ENCODE results near the gene ZNF396. TPM values are rescaled to one million over a fixed set of nuclear protein-coding genes. Genes with fewer than 3 reads are reported as not detected.

ZNF396 gene
- polyA plus RNA-seq, 4 donors, result 1.1 to 2.8 (median 2.3) TPM

DNA sequence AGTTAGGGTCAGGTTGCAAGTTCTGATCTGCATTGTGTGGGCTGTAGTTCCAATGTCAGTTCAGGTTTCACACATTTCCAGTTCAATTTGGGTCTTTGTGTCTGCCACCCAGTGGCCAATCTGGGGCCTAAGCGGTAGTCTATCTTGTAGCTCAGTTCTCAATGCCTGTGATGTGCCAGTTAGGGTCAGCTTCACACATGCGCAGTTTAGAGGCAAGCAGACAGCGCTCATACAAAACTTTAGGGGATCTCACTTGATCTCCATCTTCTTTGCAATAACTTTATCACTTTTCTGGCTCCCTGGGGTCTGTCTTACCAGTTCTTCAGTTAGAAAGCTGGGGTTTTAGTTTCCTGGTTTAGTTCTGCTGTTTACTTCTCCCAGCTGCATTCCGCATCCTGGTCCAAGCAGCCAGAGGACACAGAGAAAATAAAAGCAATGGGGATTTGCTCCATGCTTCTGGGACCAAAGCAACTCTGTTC lies 22.0 kb downstream of the ZNF396 start:
- Histone ChIP-seq H3K4me3 (ENCODE audit: low read depth in 1 of 3, low read length in 3 of 3) (no peak overlapping the region), H3K27ac (ENCODE audit: low read depth in 1 of 3, low read length in 2 of 3) (no peak overlapping the region), H3K27me3 (ENCODE audit: control insufficient read depth in 3 of 3, insufficient read depth in 3 of 3, low read length in 3 of 3) (no peaks in the 10 kb centered on the region), H3K4me1 (ENCODE audit: control insufficient read depth in 3 of 3, insufficient read depth in 2 of 3, low read depth in 1 of 3, low read length in 2 of 3) (no peaks in the 10 kb centered on the region), H3K36me3 (ENCODE audit: control insufficient read depth in 3 of 3, insufficient read depth in 2 of 3, low read depth in 1 of 3, low read length in 3 of 3) (no peaks in the 10 kb centered on the region), H3K9me3 (ENCODE audit: control insufficient read depth in 2 of 2, insufficient read depth in 1 of 2, low read depth in 1 of 2, low read length in 1 of 2) (peaks cover 0 to 13% of the 10 kb centered on the region in 2 donors)
- FAIRE-seq, result no peak
- DNase-seq, result peak; percentile 71 to 75
- WGBS, 3 donors, result 27 to 36% (median 28%) methylated on average over 4 of the region's 4 CpGs

DNA sequence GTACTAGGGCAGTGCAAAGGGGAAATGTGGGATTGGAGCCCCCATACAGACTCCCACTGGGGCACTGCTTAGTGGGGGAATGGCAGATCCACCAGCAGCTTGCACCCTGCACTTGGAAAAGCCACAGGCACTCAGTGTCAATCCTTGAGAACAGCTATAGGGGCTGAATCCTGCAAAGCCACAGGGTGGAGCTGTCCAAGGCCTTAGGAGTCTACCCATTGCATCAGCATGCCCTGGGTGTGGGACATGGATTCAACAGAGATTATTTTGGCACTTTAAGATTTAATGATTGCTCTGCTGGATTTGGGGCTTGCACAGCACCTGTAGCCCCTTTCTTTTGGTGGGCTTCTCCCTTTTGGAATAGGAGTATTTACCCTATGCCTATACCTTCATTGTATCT lies 24.4 kb downstream of the ZNF396 start:
- DNase-seq (no peak), FAIRE-seq (no peak)
- H3K36me3 ChIP-seq (ENCODE audit: control insufficient read depth in 3 of 3, insufficient read depth in 2 of 3, low read depth in 1 of 3, low read length in 3 of 3), result no peaks in the 10 kb centered on the region
- H3K27me3 ChIP-seq (ENCODE audit: control insufficient read depth in 3 of 3, insufficient read depth in 3 of 3, low read length in 3 of 3), result no peaks in the 10 kb centered on the region
- H3K27ac ChIP-seq (ENCODE audit: low read depth in 1 of 3, low read length in 2 of 3), result no peak overlapping the region
- no peak overlapping the region for H3K4me3 ChIP-seq (ENCODE audit: low read depth in 1 of 3, low read length in 3 of 3)
- H3K9me3 ChIP-seq (ENCODE audit: control insufficient read depth in 2 of 2, insufficient read depth in 1 of 2, low read depth in 1 of 2, low read length in 1 of 2), result peaks cover 0 to 13% of the 10 kb centered on the region in 2 donors
- H3K4me1 ChIP-seq (ENCODE audit: control insufficient read depth in 3 of 3, insufficient read depth in 2 of 3, low read depth in 1 of 3, low read length in 2 of 3), result no peaks in the 10 kb centered on the region

DNA sequence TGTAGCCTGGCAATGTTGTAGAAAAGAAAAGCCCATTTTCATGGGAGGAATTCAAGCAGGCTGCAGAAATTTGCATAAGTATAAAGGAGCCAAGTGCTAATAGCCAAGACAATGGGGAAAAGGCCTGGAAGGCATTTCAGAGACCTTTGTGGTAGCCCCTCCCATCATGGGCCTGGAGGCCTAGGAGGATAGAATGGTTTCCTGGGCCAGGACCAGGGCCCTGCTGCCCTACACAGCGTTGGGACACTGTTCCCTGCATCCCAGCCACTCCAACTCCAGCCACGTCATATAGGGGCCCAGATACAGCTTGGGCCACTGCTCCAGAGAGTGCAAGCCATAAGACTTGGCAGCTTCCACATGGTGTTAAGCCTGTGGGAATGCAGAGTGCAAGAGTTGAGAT lies 24.9 kb downstream of the ZNF396 start:
- DNase-seq (no peak), FAIRE-seq (no peak)

DNA sequence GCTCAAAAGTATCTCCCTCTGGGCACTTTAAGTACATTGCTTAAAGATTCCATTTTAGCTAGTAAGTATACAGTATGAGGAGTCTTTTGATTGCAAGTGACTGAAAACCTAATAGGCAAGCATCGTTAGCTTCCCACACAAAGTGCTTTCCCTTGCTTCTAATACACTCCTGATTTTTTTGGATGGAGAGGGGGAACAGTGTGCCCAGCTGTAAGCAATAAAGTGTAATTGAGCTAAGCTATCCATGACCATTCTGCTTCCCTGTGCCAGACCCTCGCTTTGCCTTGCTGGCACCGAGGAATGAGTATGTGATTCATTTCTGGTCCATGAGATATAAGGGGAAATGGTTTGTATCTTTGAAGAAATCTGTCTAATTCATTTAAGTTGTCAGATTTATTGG lies 29.1 kb downstream of the ZNF396 start:
- H3K27ac ChIP-seq (ENCODE audit: low read depth in 1 of 3, low read length in 2 of 3), result no peak overlapping the region
- WGBS, 3 donors, result 90 to 97% (median 92%) methylated on average over 3 of the region's 3 CpGs

More for the DNA sequence above, 24.9 kb downstream of the ZNF396 start:
- H3K9me3 ChIP-seq (ENCODE audit: control insufficient read depth in 2 of 2, insufficient read depth in 1 of 2, low read depth in 1 of 2, low read length in 1 of 2), result peaks cover 0 to 13% of the 10 kb centered on the region in 2 donors
- H3K4me1 ChIP-seq (ENCODE audit: control insufficient read depth in 3 of 3, insufficient read depth in 2 of 3, low read depth in 1 of 3, low read length in 2 of 3), result no peaks in the 10 kb centered on the region
- 60 to 83% (median 78%) methylated on average over 2 of the region's 2 CpGs for WGBS, 3 donors
- H3K4me3 ChIP-seq (ENCODE audit: low read depth in 1 of 3, low read length in 3 of 3), result no peak overlapping the region
- no peak overlapping the region for H3K27ac ChIP-seq (ENCODE audit: low read depth in 1 of 3, low read length in 2 of 3)
- H3K27me3 ChIP-seq (ENCODE audit: control insufficient read depth in 3 of 3, insufficient read depth in 3 of 3, low read length in 3 of 3), result no peaks in the 10 kb centered on the region
- no peaks in the 10 kb centered on the region for H3K36me3 ChIP-seq (ENCODE audit: control insufficient read depth in 3 of 3, insufficient read depth in 2 of 3, low read depth in 1 of 3, low read length in 3 of 3)

DNA sequence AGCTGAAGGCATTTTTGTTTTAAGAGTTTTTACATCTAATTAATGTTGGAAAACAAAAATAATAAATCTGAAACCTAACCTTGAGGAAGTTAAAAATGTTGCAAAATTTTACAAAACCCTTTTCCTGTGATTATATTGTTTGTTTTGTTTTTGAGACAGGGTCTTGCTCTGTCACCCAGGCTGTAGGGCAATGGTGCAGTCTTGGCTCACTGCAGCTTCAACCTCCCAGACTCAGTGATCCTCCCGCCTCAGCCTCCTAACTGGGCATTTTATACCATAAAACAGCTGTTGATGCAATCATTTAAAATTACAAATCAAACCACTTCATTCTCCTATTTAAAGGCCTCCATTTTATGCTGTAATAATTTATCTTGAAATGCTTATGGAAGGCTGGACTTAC lies 31.2 kb downstream of the ZNF396 start:
- H3K4me1 ChIP-seq (ENCODE audit: control insufficient read depth in 3 of 3, insufficient read depth in 2 of 3, low read depth in 1 of 3, low read length in 2 of 3), result peaks cover 0 to 15% (median 4%) of the 10 kb centered on the region in 3 donors
- FAIRE-seq (no peak), DNase-seq (no peak)
- 90 to 100% (median 94%) methylated on average over 1 of the region's 1 CpG for WGBS, 3 donors
- H3K4me3 ChIP-seq (ENCODE audit: low read depth in 1 of 3, low read length in 3 of 3), result no peak overlapping the region
- no peaks in the 10 kb centered on the region for H3K36me3 ChIP-seq (ENCODE audit: control insufficient read depth in 3 of 3, insufficient read depth in 2 of 3, low read depth in 1 of 3, low read length in 3 of 3)
- no peak overlapping the region for H3K27ac ChIP-seq (ENCODE audit: low read depth in 1 of 3, low read length in 2 of 3)
- H3K9me3 ChIP-seq (ENCODE audit: control insufficient read depth in 2 of 2, insufficient read depth in 1 of 2, low read depth in 1 of 2, low read length in 1 of 2), result no peaks in the 10 kb centered on the region
- no peaks in the 10 kb centered on the region for H3K27me3 ChIP-seq (ENCODE audit: control insufficient read depth in 3 of 3, insufficient read depth in 3 of 3, low read length in 3 of 3)

More for the DNA sequence above, 29.1 kb downstream of the ZNF396 start:
- Histone ChIP-seq H3K9me3 (ENCODE audit: control insufficient read depth in 2 of 2, insufficient read depth in 1 of 2, low read depth in 1 of 2, low read length in 1 of 2) (peaks cover 0 to 13% of the 10 kb centered on the region in 2 donors), H3K27me3 (ENCODE audit: control insufficient read depth in 3 of 3, insufficient read depth in 3 of 3, low read length in 3 of 3) (no peaks in the 10 kb centered on the region), H3K4me1 (ENCODE audit: control insufficient read depth in 3 of 3, insufficient read depth in 2 of 3, low read depth in 1 of 3, low read length in 2 of 3) (peaks cover 0 to 11% (median 0%) of the 10 kb centered on the region in 3 donors), H3K4me3 (ENCODE audit: low read depth in 1 of 3, low read length in 3 of 3) (no peak overlapping the region), H3K36me3 (ENCODE audit: control insufficient read depth in 3 of 3, insufficient read depth in 2 of 3, low read depth in 1 of 3, low read length in 3 of 3) (no peaks in the 10 kb centered on the region)
- DNase-seq (no peak), FAIRE-seq (no peak)

DNA sequence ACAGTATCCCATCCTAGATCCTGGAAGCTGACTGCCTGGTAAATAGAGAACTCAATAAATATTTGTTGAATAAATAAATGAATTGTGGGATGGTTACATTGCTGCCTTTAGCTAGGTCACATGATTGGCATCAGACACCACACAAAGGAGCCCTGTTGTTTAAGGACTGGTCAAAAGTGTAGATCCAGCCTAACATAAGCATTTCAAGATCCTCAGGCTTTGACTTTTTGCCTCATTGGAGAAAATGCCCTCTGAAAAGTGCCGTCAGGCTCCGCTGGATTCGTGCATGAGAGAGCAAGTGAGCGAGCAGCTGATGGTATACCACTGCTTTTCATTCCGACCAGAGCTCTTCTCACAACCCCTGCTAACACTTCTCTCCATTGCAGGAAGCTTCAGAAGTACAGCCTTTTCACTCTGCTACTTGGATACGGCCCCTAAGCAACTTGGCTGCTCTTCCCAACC lies 31.6 kb downstream of the ZNF396 start:
- peak; percentile 6 to 35 for DNase-seq

DNA sequence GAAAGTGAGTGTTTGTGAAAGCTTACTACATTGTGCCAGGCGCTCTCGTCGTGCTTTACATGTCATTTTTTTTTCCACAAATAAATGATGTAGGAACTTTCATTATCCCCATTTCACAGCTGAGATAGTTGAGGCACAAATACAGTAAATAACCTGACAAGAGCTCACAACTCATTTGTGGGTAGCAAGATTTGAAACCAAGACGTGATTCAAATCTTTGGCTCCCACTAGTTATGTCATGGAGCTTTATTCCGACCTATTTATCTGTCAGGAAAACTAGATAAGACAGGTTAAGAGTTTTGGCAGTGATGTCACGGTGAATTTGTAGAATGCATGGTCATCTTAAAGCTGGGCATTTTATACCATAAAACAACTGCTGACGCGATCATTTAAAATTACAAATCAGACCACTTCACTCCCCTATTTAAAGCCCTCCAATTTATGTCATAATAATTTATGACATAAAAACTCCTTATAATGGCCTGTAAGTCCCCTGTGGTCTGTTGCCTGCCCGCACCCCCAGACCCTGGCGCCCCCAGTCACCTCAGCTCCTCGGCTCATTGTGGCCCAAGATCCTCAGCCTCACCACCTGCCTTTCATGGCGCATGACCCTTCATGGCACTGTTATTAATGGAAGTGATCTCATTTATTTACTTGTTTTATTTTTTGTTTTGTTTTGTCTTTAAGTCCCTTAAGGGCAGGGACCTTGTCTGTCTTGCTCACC lies 32.2 kb downstream of the ZNF396 start:
- H3K9me3 ChIP-seq (ENCODE audit: control insufficient read depth in 2 of 2, insufficient read depth in 1 of 2, low read depth in 1 of 2, low read length in 1 of 2), result no peaks in the 10 kb centered on the region
- no peaks in the 10 kb centered on the region for H3K27me3 ChIP-seq (ENCODE audit: control insufficient read depth in 3 of 3, insufficient read depth in 3 of 3, low read length in 3 of 3)
- H3K4me1 ChIP-seq (ENCODE audit: control insufficient read depth in 3 of 3, insufficient read depth in 2 of 3, low read depth in 1 of 3, low read length in 2 of 3), result peaks cover 0 to 15% (median 4%) of the 10 kb centered on the region in 3 donors
- peaks cover 4 to 6% (median 5%) of the 10 kb centered on the region in 3 donors for H3K36me3 ChIP-seq (ENCODE audit: control insufficient read depth in 3 of 3, insufficient read depth in 2 of 3, low read depth in 1 of 3, low read length in 3 of 3)
- 43 to 52% (median 48%) methylated on average over 12 of the region's 12 CpGs for WGBS, 3 donors
- peak overlapping the region; percentile 95 to 99 (median 98) for H3K4me3 ChIP-seq (ENCODE audit: low read depth in 1 of 3, low read length in 3 of 3)
- FAIRE-seq (no peak), DNase-seq (no peak)
- H3K27ac ChIP-seq (ENCODE audit: low read depth in 1 of 3, low read length in 2 of 3), result peak overlapping the region in 2 of 3 donors; percentile 96 to 99

More for the DNA sequence above, 31.6 kb downstream of the ZNF396 start:
- Histone ChIP-seq H3K27ac (ENCODE audit: low read depth in 1 of 3, low read length in 2 of 3) (peak overlapping the region in 2 of 3 donors; percentile 15 to 96), H3K4me3 (ENCODE audit: low read depth in 1 of 3, low read length in 3 of 3) (no peak overlapping the region), H3K9me3 (ENCODE audit: control insufficient read depth in 2 of 2, insufficient read depth in 1 of 2, low read depth in 1 of 2, low read length in 1 of 2) (no peaks in the 10 kb centered on the region), H3K36me3 (ENCODE audit: control insufficient read depth in 3 of 3, insufficient read depth in 2 of 3, low read depth in 1 of 3, low read length in 3 of 3) (no peaks in the 10 kb centered on the region), H3K27me3 (ENCODE audit: control insufficient read depth in 3 of 3, insufficient read depth in 3 of 3, low read length in 3 of 3) (no peaks in the 10 kb centered on the region), H3K4me1 (ENCODE audit: control insufficient read depth in 3 of 3, insufficient read depth in 2 of 3, low read depth in 1 of 3, low read length in 2 of 3) (peaks cover 0 to 15% (median 4%) of the 10 kb centered on the region in 3 donors)
- WGBS, 3 donors, result 45 to 73% (median 67%) methylated on average over 6 of the region's 6 CpGs
- no peak for FAIRE-seq

DNA sequence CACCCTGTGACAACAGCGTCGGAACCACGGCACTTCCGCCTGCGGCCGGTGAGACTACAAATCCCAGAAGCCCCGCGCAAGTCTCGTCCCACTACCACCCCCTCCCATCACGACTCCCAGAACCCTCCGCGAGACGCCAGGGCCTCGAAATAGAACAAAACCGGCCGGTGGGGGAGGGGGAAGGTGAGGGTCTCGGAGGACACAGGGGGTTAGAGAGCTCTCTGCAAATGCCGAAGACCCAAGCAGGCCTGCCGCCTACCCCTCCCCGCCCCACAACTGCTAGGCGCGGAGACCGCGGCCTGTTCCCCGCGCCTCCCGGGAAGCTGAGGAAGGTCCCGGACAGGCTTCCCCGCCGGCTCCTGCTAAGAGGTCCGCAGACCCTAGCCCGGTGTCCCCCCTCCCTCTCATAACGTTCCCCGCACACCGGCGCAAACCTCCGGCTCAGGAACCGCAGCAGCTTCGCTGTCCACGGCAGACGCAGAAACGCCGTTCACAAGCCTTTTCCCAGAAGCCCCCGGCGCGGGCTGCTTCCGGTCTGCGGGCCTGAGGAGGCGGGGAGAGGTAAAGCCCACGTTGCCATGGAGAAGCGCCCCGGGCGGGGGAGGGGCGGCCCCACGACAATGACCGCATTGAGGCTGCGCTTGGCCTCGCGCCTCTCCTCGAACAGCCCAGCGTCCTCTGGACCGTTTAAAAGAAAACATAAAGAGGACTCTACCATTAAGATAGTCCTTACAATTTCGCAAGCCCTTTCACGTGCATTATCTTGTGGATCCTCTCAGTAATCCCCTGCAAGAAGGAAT lies 33.0 kb downstream of the ZNF396 start, which contains the start of gene ZNF24:
Gene ZNF24, minus strand, starts transcription at position 485 of the 800 bp plus-strand sequence. CDS start 3,770 bp downstream, outside the sequence.
- H3K4me1 ChIP-seq (ENCODE audit: control insufficient read depth in 3 of 3, insufficient read depth in 2 of 3, low read depth in 1 of 3, low read length in 2 of 3), result peaks cover 0 to 15% (median 4%) of the 10 kb centered on the region in 3 donors
- H3K9me3 ChIP-seq (ENCODE audit: control insufficient read depth in 2 of 2, insufficient read depth in 1 of 2, low read depth in 1 of 2, low read length in 1 of 2), result no peaks in the 10 kb centered on the region
- H3K4me3 ChIP-seq (ENCODE audit: low read depth in 1 of 3, low read length in 3 of 3), result peak within 1 kb of the TSS; percentile 95 to 99 (median 98)
- no peaks in the 10 kb centered on the region for H3K27me3 ChIP-seq (ENCODE audit: control insufficient read depth in 3 of 3, insufficient read depth in 3 of 3, low read length in 3 of 3)
- peak within 1 kb of the TSS; percentile 96 to 99 (median 96) for H3K27ac ChIP-seq (ENCODE audit: low read depth in 1 of 3, low read length in 2 of 3)
- H3K36me3 ChIP-seq (ENCODE audit: control insufficient read depth in 3 of 3, insufficient read depth in 2 of 3, low read depth in 1 of 3, low read length in 3 of 3), result peaks cover 6 to 10% (median 6%) of the 10 kb centered on the region in 3 donors
- 0% methylated on average over 57 to 64 of the region's 64 CpGs for WGBS, 3 donors
- DNase-seq, result peak; percentile 94 to 98
- no peak for FAIRE-seq

All from small intestine (tissue), 7 donors.